Stimulated activated CD4-positive, alpha-beta T cell treated with anti-CD3 and anti-CD28 coated beads, Interleukin-2, amount 100 ng/mL, for 48 hours (primary cell): Measurements from ENCODE around the gene AHSP.
A peak's percentile ranks its signal among the peaks of the same experiment; 100 is the strongest.
"Not testable (repeated sequence)": the region's sequence is repeated elsewhere in the genome, so short reads cannot be mapped to it uniquely, and the experiment has no call there.

Experiments
- DNase-seq, 2 donors: peaks; one replicate each; pipeline ENCODE4 v3.0.0-alpha.2; 2020

AHSP gene

GRCh38 chr16:31527734-31528274 is at the start of gene AHSP:
AHSP (plus strand) TSS chr16:31527900; CDS start chr16:31528140, 240 bp downstream.
- DNase-seq = no peak

- DNase-seq = no peak
Measured at GRCh38 chr16:31478956-31479355, 48.7 kb upstream of the AHSP start.

GRCh38 chr16:31479751-31480150 is 47.9 kb upstream of the AHSP start:
- DNase-seq = no peak

GRCh38 chr16:31480851-31481536 is 46.7 kb upstream of the AHSP start:
- no peak for DNase-seq

GRCh38 chr16:31483081-31483480 is 44.6 kb upstream of the AHSP start, which contains the start of gene SLC5A2:
SLC5A2 (plus strand) TSS chr16:31483123; CDS start chr16:31483137, 14 bp downstream.
- DNase-seq = no peak

GRCh38 chr16:31484048-31484447 is 43.7 kb upstream of the AHSP start:
- DNase-seq = not testable (repeated sequence)

GRCh38 chr16:31484491-31485171 is 43.1 kb upstream of the AHSP start:
- no peak for DNase-seq

GRCh38 chr16:31485571-31485970 is 42.1 kb upstream of the AHSP start:
- DNase-seq = no peak

- no peak for DNase-seq
Measured at GRCh38 chr16:31486045-31486444, 41.7 kb upstream of the AHSP start.

- no peak for DNase-seq
Measured at GRCh38 chr16:31487071-31487719, 40.5 kb upstream of the AHSP start.

GRCh38 chr16:31487720-31488467 is 39.8 kb upstream of the AHSP start:
- DNase-seq = peak; percentile 45 to 46

- DNase-seq = no peak
Measured at GRCh38 chr16:31488468-31489297, 39.0 kb upstream of the AHSP start.

- no peak for DNase-seq
Measured at GRCh38 chr16:31489298-31489564, 38.5 kb upstream of the AHSP start.

GRCh38 chr16:31489616-31490584 is 37.8 kb upstream of the AHSP start:
- DNase-seq = no peak

GRCh38 chr16:31491778-31492418 is 35.8 kb upstream of the AHSP start:
- no peak for DNase-seq

- no peak for DNase-seq
Measured at GRCh38 chr16:31493506-31494125, 34.1 kb upstream of the AHSP start.

GRCh38 chr16:31496670-31497069 is 31.0 kb upstream of the AHSP start:
- DNase-seq = no peak

- no peak for DNase-seq
Measured at GRCh38 chr16:31498493-31498892, 29.2 kb upstream of the AHSP start.

- no peak for DNase-seq
Measured at GRCh38 chr16:31499928-31500327, 27.8 kb upstream of the AHSP start.
